Measurements from ENCODE around the gene PIGW. TPM values are rescaled to one million over a fixed set of nuclear protein-coding genes. Genes with fewer than 3 reads are reported as not detected.
A peak's percentile ranks its signal among the peaks of the same experiment; 100 is the strongest.

Gene PIGW
- total RNA-seq, 3 donors from 2014 or later (not counting 1 experiment from before 2014, with no cell fraction given), result 4.6 to 8.3 (median 5.0) TPM

DNA sequence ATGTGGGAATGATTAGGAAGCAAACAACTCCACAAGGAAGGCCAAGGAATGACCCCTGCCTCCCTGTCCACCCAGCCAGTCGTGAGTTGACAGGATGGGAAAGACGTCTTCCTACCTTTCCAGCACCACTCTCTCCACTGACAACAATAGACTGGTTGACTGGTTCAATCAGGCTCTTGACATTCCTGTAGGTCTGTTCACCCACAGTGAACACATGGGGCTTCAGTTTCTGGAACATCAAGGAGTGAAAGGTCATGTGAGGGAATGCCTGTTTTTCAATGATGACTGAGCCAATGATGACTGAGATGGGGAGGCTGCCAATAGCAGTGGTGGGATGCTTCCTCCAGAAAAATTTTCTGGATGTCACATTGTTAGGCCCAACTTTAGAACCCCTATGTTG lies 9.7 kb upstream of the PIGW start:
- Histone ChIP-seq H3K9me3 (ENCODE audit: control insufficient read depth, insufficient read depth, low read length) (no peaks in the 10 kb centered on the region), H3K36me3 (ENCODE audit: control insufficient read depth, insufficient read depth, low read length) (peaks cover 46% of the 10 kb centered on the region), H3K4me3 (ENCODE audit: low read length) (no peak overlapping the region), H3K4me1 (ENCODE audit: control insufficient read depth, insufficient read depth, low read length) (no peaks in the 10 kb centered on the region), H3K27me3 (ENCODE audit: control insufficient read depth, insufficient read depth, low read length) (no peaks in the 10 kb centered on the region), H3K27ac (ENCODE audit: low read length) (no peak overlapping the region)
- no peak for ATAC-seq
- Mint-ChIP-seq H3K27ac (no peak overlapping the region), H3K27me3 (ENCODE audit: low read depth in 2 of 2) (no peaks in the 10 kb centered on the region), H3K4me1 (peaks cover 0 to 3% of the 10 kb centered on the region in 2 donors), H3K4me3 (no peak overlapping the region), H3K36me3 (peaks cover 17% of the 10 kb centered on the region), H3K9me3 (no peaks in the 10 kb centered on the region)
- no peak for DNase-seq
- 97% methylated on average over 2 of the region's 2 CpGs for whole genome bisulfite sequencing (ENCODE audit: insufficient coverage)
- TF ChIP-seq CTCF (IDR thresholded peaks at IDR 0.05), result no peak
- intact Hi-C loops (cut with micrococcal nuclease), result no loop called here

DNA sequence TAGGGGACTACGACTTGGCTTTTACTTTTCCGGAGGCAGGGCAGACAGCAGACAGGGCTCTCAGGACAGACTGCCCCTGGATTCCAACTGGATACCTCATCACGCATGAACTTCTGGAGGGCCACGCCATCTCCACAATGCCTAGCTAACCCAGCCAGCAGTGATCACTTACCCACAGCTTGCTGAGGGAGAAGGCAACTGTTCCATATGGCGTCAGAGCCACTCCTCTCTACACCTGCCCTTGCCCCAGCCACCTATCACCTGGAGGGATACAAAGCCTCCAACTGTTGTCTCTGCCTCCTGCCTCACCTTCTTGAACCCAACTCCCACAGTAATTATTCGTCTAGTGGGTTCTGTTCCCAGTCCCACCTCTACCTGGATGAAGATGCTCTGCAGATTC lies 8.9 kb upstream of the PIGW start:
- intact Hi-C loops (cut with micrococcal nuclease), result no loop called here
- WGBS (ENCODE audit: insufficient coverage), result 97% methylated on average over 6 of the region's 6 CpGs
- no peak overlapping the region for H3K4me3 Mint-ChIP-seq
- Histone ChIP-seq H3K36me3 (ENCODE audit: control insufficient read depth, insufficient read depth, low read length) (peaks cover 43% of the 10 kb centered on the region), H3K27ac (ENCODE audit: low read length) (no peak overlapping the region), H3K4me3 (ENCODE audit: low read length) (no peak overlapping the region), H3K4me1 (ENCODE audit: control insufficient read depth, insufficient read depth, low read length) (no peaks in the 10 kb centered on the region), H3K9me3 (ENCODE audit: control insufficient read depth, insufficient read depth, low read length) (no peaks in the 10 kb centered on the region), H3K27me3 (ENCODE audit: control insufficient read depth, insufficient read depth, low read length) (no peaks in the 10 kb centered on the region)
- TF ChIP-seq CTCF (IDR thresholded peaks at IDR 0.05), result no peak
- ATAC-seq, result no peak
- no peak for DNase-seq
- H3K36me3 Mint-ChIP-seq, result peaks cover 17% of the 10 kb centered on the region
- H3K27me3 Mint-ChIP-seq (ENCODE audit: low read depth in 2 of 2), result no peaks in the 10 kb centered on the region
- H3K4me1 Mint-ChIP-seq, result peaks cover 0 to 3% of the 10 kb centered on the region in 2 donors
- H3K9me3 Mint-ChIP-seq, result no peaks in the 10 kb centered on the region
- no peak overlapping the region for H3K27ac Mint-ChIP-seq

DNA sequence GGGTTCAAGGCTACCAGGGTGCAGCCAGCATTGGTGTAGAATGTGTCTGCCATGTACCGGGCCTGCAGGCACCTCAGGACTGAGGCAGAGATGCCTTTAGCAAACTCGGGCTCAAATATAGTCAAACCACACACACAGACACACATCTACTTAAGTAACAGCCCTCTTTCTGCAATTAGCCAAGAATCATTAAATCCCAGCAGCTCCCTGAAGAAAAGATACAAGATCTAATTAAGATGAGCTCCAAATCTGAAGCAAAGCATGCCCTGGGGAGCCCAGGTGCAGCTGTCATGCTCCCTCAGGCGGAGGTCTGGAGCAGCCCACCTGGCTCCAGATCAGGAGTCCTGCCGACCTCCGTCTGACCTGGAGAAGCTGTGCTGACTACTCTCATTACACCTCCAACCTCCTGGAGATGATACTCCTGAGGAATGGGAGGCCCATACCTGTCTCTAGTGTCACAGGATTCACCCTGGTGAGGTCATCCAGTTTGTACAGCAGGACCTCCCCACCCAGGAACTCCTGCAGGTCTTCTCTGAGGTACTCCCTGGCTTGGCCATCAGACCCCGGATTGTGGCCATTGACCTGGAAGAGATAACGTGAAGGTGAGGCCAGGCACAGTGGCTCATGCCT lies 7.1 kb upstream of the PIGW start:
- no peak for ATAC-seq
- H3K36me3 Mint-ChIP-seq, result peaks cover 17% of the 10 kb centered on the region
- Histone ChIP-seq H3K4me3 (ENCODE audit: low read length) (no peak overlapping the region), H3K36me3 (ENCODE audit: control insufficient read depth, insufficient read depth, low read length) (peaks cover 45% of the 10 kb centered on the region), H3K27me3 (ENCODE audit: control insufficient read depth, insufficient read depth, low read length) (no peaks in the 10 kb centered on the region), H3K27ac (ENCODE audit: low read length) (no peak overlapping the region), H3K9me3 (ENCODE audit: control insufficient read depth, insufficient read depth, low read length) (no peaks in the 10 kb centered on the region), H3K4me1 (ENCODE audit: control insufficient read depth, insufficient read depth, low read length) (no peaks in the 10 kb centered on the region)
- H3K4me1 Mint-ChIP-seq, result peaks cover 3 to 4% of the 10 kb centered on the region in 2 donors
- H3K9me3 Mint-ChIP-seq, result no peaks in the 10 kb centered on the region
- no peak overlapping the region for H3K4me3 Mint-ChIP-seq
- H3K27me3 Mint-ChIP-seq (ENCODE audit: low read depth in 2 of 2), result no peaks in the 10 kb centered on the region
- no peak overlapping the region for H3K27ac Mint-ChIP-seq
- no peak for TF ChIP-seq CTCF (IDR thresholded peaks at IDR 0.05)
- intact Hi-C loops (cut with micrococcal nuclease), result no loop called here
- 97% methylated on average over 7 of the region's 7 CpGs for WGBS (ENCODE audit: insufficient coverage)
- DNase-seq, result no peak

DNA sequence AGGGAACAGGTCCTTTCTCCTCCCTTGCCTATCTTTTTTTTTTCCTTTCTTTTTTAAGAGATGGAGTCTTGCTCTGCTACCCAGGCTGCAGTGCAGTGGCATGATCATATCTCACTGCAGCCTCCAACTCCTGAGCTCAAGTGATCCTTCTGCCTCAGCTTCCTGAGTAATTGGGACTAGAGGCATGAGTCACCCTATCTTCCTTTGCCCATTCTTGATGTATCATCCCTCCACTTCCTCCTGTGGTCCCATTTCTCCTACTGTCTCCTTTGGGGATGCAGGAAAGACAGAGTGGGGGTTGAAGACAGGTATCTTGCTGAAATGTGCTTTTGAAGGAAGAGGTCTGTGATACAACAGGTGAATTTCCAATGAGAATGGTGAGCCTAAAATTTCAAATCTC lies 5.7 kb upstream of the PIGW start:
- peaks cover 17% of the 10 kb centered on the region for H3K36me3 Mint-ChIP-seq
- no peaks in the 10 kb centered on the region for H3K9me3 ChIP-seq (ENCODE audit: control insufficient read depth, insufficient read depth, low read length)
- H3K4me1 Mint-ChIP-seq, result peaks cover 8 to 9% of the 10 kb centered on the region in 2 donors
- no peak for TF ChIP-seq CTCF (IDR thresholded peaks at IDR 0.05)
- no peak for ATAC-seq
- H3K27me3 ChIP-seq (ENCODE audit: control insufficient read depth, insufficient read depth, low read length), result no peaks in the 10 kb centered on the region
- no peak overlapping the region for H3K27ac ChIP-seq (ENCODE audit: low read length)
- H3K27me3 Mint-ChIP-seq (ENCODE audit: low read depth in 2 of 2), result no peaks in the 10 kb centered on the region
- intact Hi-C loops (cut with micrococcal nuclease), result no loop called here
- no peak overlapping the region for H3K4me3 Mint-ChIP-seq
- H3K27ac Mint-ChIP-seq, result peak overlapping the region in 1 of 2 donors; percentile 48
- H3K4me1 ChIP-seq (ENCODE audit: control insufficient read depth, insufficient read depth, low read length), result peaks cover 6% of the 10 kb centered on the region
- H3K36me3 ChIP-seq (ENCODE audit: control insufficient read depth, insufficient read depth, low read length), result peaks cover 37% of the 10 kb centered on the region
- no peak overlapping the region for H3K4me3 ChIP-seq (ENCODE audit: low read length)
- H3K9me3 Mint-ChIP-seq, result no peaks in the 10 kb centered on the region
- no peak for DNase-seq
